Stimulated activated CD4-positive, alpha-beta T cell treated with anti-CD3 and anti-CD28 coated beads, Interleukin-15, amount 100 ng/mL, for 48 hours (primary cell): Measurements from ENCODE around the gene CAPN13.
"Not testable (repeated sequence)": the region's sequence is repeated elsewhere in the genome, so short reads cannot be mapped to it uniquely, and the experiment has no call there.

Experiments used
- DNase-seq, 2 donors: peaks; one replicate each; pipeline ENCODE4 v3.0.0-alpha.2; 2020; ENCODE audit warnings: low read depth in 2 of 2

CAPN13 gene

GRCh38 chr2:30705711-30706533 is 101.3 kb downstream of the CAPN13 start:
- no peak for DNase-seq

- no peak for DNase-seq
These were observed 102.2 kb downstream of the CAPN13 start for GRCh38 chr2:30705056-30705455.

- no peak for DNase-seq
These were observed 102.8 kb downstream of the CAPN13 start for GRCh38 chr2:30704309-30705020.

- no peak for DNase-seq
These were observed 104.6 kb downstream of the CAPN13 start for GRCh38 chr2:30702694-30703093.

- no peak for DNase-seq
These were observed 105.5 kb downstream of the CAPN13 start for GRCh38 chr2:30701782-30702181.

GRCh38 chr2:30697242-30698103 is 109.8 kb downstream of the CAPN13 start:
- not testable (repeated sequence) for DNase-seq

- DNase-seq = no peak
These were observed 111.5 kb downstream of the CAPN13 start for GRCh38 chr2:30695749-30696148.

GRCh38 chr2:30694286-30695055 is 112.8 kb downstream of the CAPN13 start:
- no peak for DNase-seq

GRCh38 chr2:30693821-30694281 is 113.4 kb downstream of the CAPN13 start:
- no peak for DNase-seq

- DNase-seq = no peak
These were observed 114.4 kb downstream of the CAPN13 start for GRCh38 chr2:30692829-30693275.

- no peak for DNase-seq
These were observed 115.1 kb downstream of the CAPN13 start for GRCh38 chr2:30691948-30692828.

GRCh38 chr2:30691091-30691947 is 115.9 kb downstream of the CAPN13 start:
- no peak for DNase-seq

- DNase-seq = no peak
These were observed 117.1 kb downstream of the CAPN13 start for GRCh38 chr2:30690126-30690561.

- no peak for DNase-seq
These were observed 117.6 kb downstream of the CAPN13 start for GRCh38 chr2:30689496-30690125.

GRCh38 chr2:30688956-30689401 is 118.3 kb downstream of the CAPN13 start:
- DNase-seq = no peak

GRCh38 chr2:30686669-30687068 is 120.6 kb downstream of the CAPN13 start:
- DNase-seq = no peak

GRCh38 chr2:30686000-30686399 is 121.2 kb downstream of the CAPN13 start:
- DNase-seq = no peak

- no peak for DNase-seq
These were observed 122.2 kb downstream of the CAPN13 start for GRCh38 chr2:30684996-30685395.

- DNase-seq = no peak
These were observed 122.7 kb downstream of the CAPN13 start for GRCh38 chr2:30684516-30684915.
